Mesenchymal stem cell (in vitro differentiated cells and primary cell): ENCODE data around the gene GFRA4.
A peak's percentile ranks its signal among the peaks of the same experiment; 100 is the strongest.

Source experiments
- DNase-seq: peaks from one replicate; pipeline ENCODE4 v3.0.0-alpha.2; 2013
- H2AFZ ChIP-seq: one replicate; pipeline ENCODE4 v1.6.1; 2013; ENCODE audit warnings: low read depth, mild to moderate bottlenecking, control low read depth, inconsistent platforms, low read length, moderate library complexity
- H2AK5ac ChIP-seq: 2 replicates; pipeline ENCODE4 v1.6.1; 2013; ENCODE audit warnings: low read length, moderate library complexity, mild to moderate bottlenecking, inconsistent platforms; ENCODE audit not compliant: severe bottlenecking
- H2BK120ac ChIP-seq: one replicate; pipeline ENCODE4 v1.6.1; 2013; ENCODE audit warnings: low read depth, mild to moderate bottlenecking, inconsistent platforms, low read length, moderate library complexity
- H2BK12ac ChIP-seq, 2 experiments: one replicate each; pipeline ENCODE4 v1.6.1; 2013; ENCODE audit warnings: inconsistent platforms in 2 of 2, low read length in 2 of 2, mild to moderate bottlenecking in 2 of 2, moderate library complexity in 2 of 2, control low read depth in 1 of 2
- H2BK15ac ChIP-seq: one replicate; pipeline ENCODE4 v1.6.1; 2013; ENCODE audit warnings: mild to moderate bottlenecking, low read depth, inconsistent platforms; ENCODE audit not compliant: poor library complexity, severe bottlenecking
- H2BK5ac ChIP-seq: 2 replicates; pipeline ENCODE4 v1.6.1; 2013; ENCODE audit warnings: low read depth, mild to moderate bottlenecking, low read length, control low read depth, inconsistent platforms; ENCODE audit not compliant: poor library complexity, severe bottlenecking
- H3K14ac ChIP-seq, 2 experiments: one replicate each; pipeline ENCODE4 v1.6.1; 2013; ENCODE audit warnings: inconsistent platforms in 2 of 2, low read length in 2 of 2, control low read depth in 1 of 2, mild to moderate bottlenecking in 1 of 2, moderate library complexity in 1 of 2
- H3K18ac ChIP-seq, 2 experiments: one replicate each; pipeline ENCODE4 v1.6.1; 2013; ENCODE audit warnings: inconsistent platforms in 2 of 2, low read length in 2 of 2, control low read depth in 1 of 2, low read depth in 1 of 2, mild to moderate bottlenecking in 1 of 2
- H3K23ac ChIP-seq, 2 experiments: one replicate each; pipeline ENCODE4 v1.6.1; 2013; ENCODE audit warnings: inconsistent platforms in 2 of 2, low read length in 2 of 2, mild to moderate bottlenecking in 2 of 2, moderate library complexity in 2 of 2, control low read depth in 1 of 2
- H3K27ac ChIP-seq: 2 replicates; pipeline ENCODE4 v1.5.1; 2013; ENCODE audit warnings: mild to moderate bottlenecking, moderate library complexity, low read length, control low read depth, inconsistent platforms; ENCODE audit not compliant: poor library complexity, severe bottlenecking
- H3K27me3 ChIP-seq, 2 experiments: 2 replicates each; pipeline versions ENCODE4 v1.6.1 to v1.7.0; 2013; ENCODE audit warnings: low read length in 2 of 2, mild to moderate bottlenecking in 2 of 2, moderate library complexity in 2 of 2, control low read depth in 1 of 2, inconsistent platforms in 1 of 2; ENCODE audit not compliant: control insufficient read depth in 1 of 2, insufficient read depth in 1 of 2
- H3K36me3 ChIP-seq, 2 experiments: 2 replicates each; pipeline versions ENCODE4 v1.6.1 to v1.7.0; 2013; ENCODE audit warnings: low read length in 2 of 2, control low read depth in 1 of 2, inconsistent platforms in 1 of 2, low read depth in 1 of 2, mild to moderate bottlenecking in 1 of 2; ENCODE audit not compliant: insufficient read depth in 2 of 2, control insufficient read depth in 1 of 2
- H3K4ac ChIP-seq, 2 experiments: one replicate each; pipeline ENCODE4 v1.6.1; 2013; ENCODE audit warnings: inconsistent platforms in 2 of 2, low read length in 2 of 2, mild to moderate bottlenecking in 2 of 2, moderate library complexity in 2 of 2, control low read depth in 1 of 2, low read depth in 1 of 2
- H3K4me1 ChIP-seq: 2 replicates; pipeline ENCODE4 v1.6.1; 2013; ENCODE audit warnings: low read depth, low read length, control low read depth; ENCODE audit not compliant: control insufficient read depth, insufficient read depth
- H3K4me2 ChIP-seq: 2 replicates; pipeline ENCODE4 v1.6.1; 2013; ENCODE audit warnings: low read length, mild to moderate bottlenecking, inconsistent platforms; ENCODE audit not compliant: poor library complexity, severe bottlenecking
- H3K4me3 ChIP-seq, 2 experiments: 2 replicates each; pipeline versions ENCODE4 v1.5.1 to v1.7.0; 2013; ENCODE audit warnings: low read length in 2 of 2, mild to moderate bottlenecking in 2 of 2, control low read depth in 1 of 2, low read depth in 1 of 2; ENCODE audit not compliant: insufficient read depth in 1 of 2
- H3K79me1 ChIP-seq: replicated peaks from 2 replicates; pipeline ENCODE4 v1.6.1; 2013; ENCODE audit warnings: mild to moderate bottlenecking, control low read depth, low read length, inconsistent platforms; ENCODE audit not compliant: poor library complexity, severe bottlenecking
- H3K9ac ChIP-seq: 2 replicates; pipeline ENCODE4 v1.7.0; 2013; ENCODE audit warnings: mild to moderate bottlenecking, low read length, moderate library complexity
- H3K9me3 ChIP-seq: 2 replicates; pipeline ENCODE4 v1.7.0; 2013; ENCODE audit warnings: mild to moderate bottlenecking, low read length; ENCODE audit not compliant: control insufficient read depth
- H4K8ac ChIP-seq: one replicate; pipeline ENCODE4 v1.6.1; 2013; ENCODE audit warnings: inconsistent platforms, mild to moderate bottlenecking, low read length, moderate library complexity
- H4K91ac ChIP-seq: one replicate; pipeline ENCODE4 v1.6.1; 2013; ENCODE audit warnings: mild to moderate bottlenecking, low read length, inconsistent platforms
- WGBS: methylation state at CpG from one replicate; pipeline ENCODE4 v1.1.7; 2013; ENCODE audit warnings: mixed read lengths; 5-methylcytosine and 5-hydroxymethylcytosine counted together

GFRA4 gene

GRCh38 chr20:3685341-3685740, 22.1 kb upstream of the GFRA4 start:
- no peaks in the 10 kb centered on the region for H3K36me3 ChIP-seq
- no peaks in the 10 kb centered on the region for H3K9me3 ChIP-seq
- H3K23ac ChIP-seq: no peak overlapping the region
- no peak overlapping the region for H3K4me3 ChIP-seq
- peak overlapping the region in 1 of 2 experiments; percentile 11 for H3K18ac ChIP-seq
- no peak overlapping the region for H3K4me2 ChIP-seq
- no peak overlapping the region for H3K14ac ChIP-seq
- no peak overlapping the region for H2BK15ac ChIP-seq
- no peak for DNase-seq
- H3K79me1 ChIP-seq: peaks cover 3% of the 10 kb centered on the region
- no peak overlapping the region for H3K4ac ChIP-seq
- H3K4me1 ChIP-seq: peaks cover 28% of the 10 kb centered on the region
- H2BK120ac ChIP-seq: no peak overlapping the region
- H2AFZ ChIP-seq: no peak overlapping the region
- no peak overlapping the region for H3K27ac ChIP-seq
- no peaks in the 10 kb centered on the region for H3K27me3 ChIP-seq
- H2AK5ac ChIP-seq: no peak overlapping the region
- no peak overlapping the region for H2BK12ac ChIP-seq
- no peak overlapping the region for H4K8ac ChIP-seq
- WGBS: 78% methylated on average over 6 of the region's 7 CpGs
- H2BK5ac ChIP-seq: no peak overlapping the region
- no peak overlapping the region for H4K91ac ChIP-seq
- H3K9ac ChIP-seq: no peak overlapping the region

GRCh38 chr20:3681931-3682781, 19.0 kb upstream of the GFRA4 start, which contains the start of gene ADAM33:
Gene ADAM33, minus strand, starts transcription at chr20:3682010. Its CDS starts 6 bp downstream, at chr20:3682004.
- Histone ChIP-seq H3K4ac (peak within 1 kb of the TSS; percentile 21 to 40), H3K9ac (peak within 1 kb of the TSS; percentile 87), H3K9me3 (no peaks in the 10 kb centered on the region), H2BK15ac (peak within 1 kb of the TSS; percentile 80), H4K91ac (peak within 1 kb of the TSS; percentile 78), H3K23ac (peak within 1 kb of the TSS in 1 of 2 experiments; percentile 71), H3K79me1 (peaks cover 3% of the 10 kb centered on the region), H2AFZ (peak within 1 kb of the TSS; percentile 96), H3K27ac (no peak within 1 kb of the TSS), H4K8ac (peak within 1 kb of the TSS; percentile 52), H2BK120ac (peak within 1 kb of the TSS; percentile 69), H3K18ac (peak within 1 kb of the TSS; percentile 64 to 92), H2AK5ac (peak within 1 kb of the TSS; percentile 70), H2BK5ac (no peak within 1 kb of the TSS), H3K14ac (peak within 1 kb of the TSS in 1 of 2 experiments; percentile 94), H3K4me2 (peak within 1 kb of the TSS; percentile 81), H3K4me1 (peaks cover 49% of the 10 kb centered on the region), H3K27me3 (no peaks in the 10 kb centered on the region), H3K36me3 (peaks cover 0 to 16% of the 10 kb centered on the region in 2 experiments), H3K4me3 (peak within 1 kb of the TSS; percentile 68 to 90), H2BK12ac (peak within 1 kb of the TSS; percentile 21 to 23)
- peak; percentile 30 for DNase-seq
- 10% methylated on average over 51 of the region's 65 CpGs for WGBS

- H3K79me1 ChIP-seq: peaks cover 3% of the 10 kb centered on the region
- peak overlapping the region; percentile 68 to 90 for H3K4me3 ChIP-seq
- DNase-seq: no peak
- no peaks in the 10 kb centered on the region for H3K27me3 ChIP-seq
- peak overlapping the region in 1 of 2 experiments; percentile 92 for H3K18ac ChIP-seq
- no peak overlapping the region for H2BK5ac ChIP-seq
- no peaks in the 10 kb centered on the region for H3K9me3 ChIP-seq
- peak overlapping the region; percentile 69 for H2BK120ac ChIP-seq
- peak overlapping the region in 1 of 2 experiments; percentile 40 for H3K4ac ChIP-seq
- peak overlapping the region; percentile 13 for H2AK5ac ChIP-seq
- H4K91ac ChIP-seq: peak overlapping the region; percentile 64
- H4K8ac ChIP-seq: no peak overlapping the region
- H3K14ac ChIP-seq: peak overlapping the region in 1 of 2 experiments; percentile 94
- H3K27ac ChIP-seq: no peak overlapping the region
- H3K4me2 ChIP-seq: peak overlapping the region; percentile 81
- H2BK12ac ChIP-seq: peak overlapping the region in 1 of 2 experiments; percentile 12
- H3K36me3 ChIP-seq: peaks cover 2 to 20% of the 10 kb centered on the region in 2 experiments
- H3K9ac ChIP-seq: peak overlapping the region; percentile 87
- peak overlapping the region; percentile 10 for H2AFZ ChIP-seq
- H2BK15ac ChIP-seq: peak overlapping the region; percentile 80
- peaks cover 49% of the 10 kb centered on the region for H3K4me1 ChIP-seq
- WGBS: 11% methylated on average over 30 of the region's 32 CpGs
- H3K23ac ChIP-seq: peak overlapping the region in 1 of 2 experiments; percentile 71
Observed at GRCh38 chr20:3681352-3681930, 18.2 kb upstream of the GFRA4 start.
